ENCODE data around the gene MAJIN.

The MAJIN gene

GRCh38 chr11:65008873-65009272 is 37.0 kb upstream of the MAJIN start (continued):
- peak; percentile 42; the same call in 1 of the 2 replicates for TF ChIP-seq ZBTB11 (tag by site-specific recombination; conservative IDR thresholded peaks at IDR 0.05; ENCODE audit: low read depth)
- no peak for TF ChIP-seq ZNF560 (tag by site-specific recombination; IDR thresholded peaks at IDR 0.05; ENCODE audit: borderline replicate concordance)
- no peak for TF ChIP-seq ZSCAN30 (tag by site-specific recombination; IDR thresholded peaks at IDR 0.05)
- TF ChIP-seq ZNF37A (tag by site-specific recombination; IDR thresholded peaks at IDR 0.05) = no peak
- no peak for TF ChIP-seq ZNF558 (tag by site-specific recombination; IDR thresholded peaks at IDR 0.05)
- no peak for TF ChIP-seq KLF9 (tag by site-specific recombination; IDR thresholded peaks at IDR 0.05; ENCODE audit: low read depth)
- TF ChIP-seq ZNF621 (tag by site-specific recombination; IDR thresholded peaks at IDR 0.05) = no peak
- no peak for TF ChIP-seq ZNF660 (tag by site-specific recombination; IDR thresholded peaks at IDR 0.05)
- peak; percentile 56; the same call in 1 of the 2 replicates for TF ChIP-seq ZNF394 (tag by site-specific recombination; IDR thresholded peaks at IDR 0.05; ENCODE audit: borderline replicate concordance)
- TF ChIP-seq ZEB2 (tag by site-specific recombination; IDR thresholded peaks at IDR 0.05) = no peak
- no peak for TF ChIP-seq ZNF132 (tag by site-specific recombination; IDR thresholded peaks at IDR 0.05; ENCODE audit: borderline replicate concordance)
- no peak for TF ChIP-seq ZNF221 (tag by site-specific recombination; IDR thresholded peaks at IDR 0.05; ENCODE audit: borderline replicate concordance)
- TF ChIP-seq ZNF530 (tag by site-specific recombination; IDR thresholded peaks at IDR 0.05; ENCODE audit: low read depth) = no peak
- no peak for TF ChIP-seq ZNF350 (tag by site-specific recombination; IDR thresholded peaks at IDR 0.05)
- no peak for TF ChIP-seq ZNF18 (tag by site-specific recombination; IDR thresholded peaks at IDR 0.05)
- TF ChIP-seq ZNF426 (tag by site-specific recombination; IDR thresholded peaks at IDR 0.05) = peak; percentile 41
- TF ChIP-seq ZNF169 (tag by site-specific recombination; IDR thresholded peaks at IDR 0.05) = no peak
- TF ChIP-seq BCL6B (tag by site-specific recombination; IDR thresholded peaks at IDR 0.05) = no peak
- no peak for TF ChIP-seq PBX3 (CRISPR knock-in tag; IDR thresholded peaks at IDR 0.05)
- no peak for TF ChIP-seq ZNF549 (tag by site-specific recombination; IDR thresholded peaks at IDR 0.05)

- POLR2A ChIA-PET = no interaction called here
- no peak for TF ChIP-seq ZNF596 (tag by site-specific recombination; IDR thresholded peaks at IDR 0.05)
- no peak for TF ChIP-seq MYNN (tag by site-specific recombination; IDR thresholded peaks at IDR 0.05; ENCODE audit: borderline replicate concordance)
- no peak for TF ChIP-seq ZNF629 (tag by site-specific recombination; IDR thresholded peaks at IDR 0.05)
- TF ChIP-seq ZNF138 (tag by site-specific recombination; IDR thresholded peaks at IDR 0.05; ENCODE audit: borderline replicate concordance) = no peak
- TF ChIP-seq ZNF112 (tag by site-specific recombination; IDR thresholded peaks at IDR 0.05) = no peak
- no peak for TF ChIP-seq ZNF114 (tag by site-specific recombination; IDR thresholded peaks at IDR 0.05)
- TF ChIP-seq ZNF18 (tag by site-specific recombination; IDR thresholded peaks at IDR 0.05) = no peak
- TF ChIP-seq ZNF37A (tag by site-specific recombination; IDR thresholded peaks at IDR 0.05) = no peak
- TF ChIP-seq ZNF837 (tag by site-specific recombination; IDR thresholded peaks at IDR 0.05) = no peak
- no peak for TF ChIP-seq ZNF704 (tag by site-specific recombination; IDR thresholded peaks at IDR 0.05)
- TF ChIP-seq GLIS2 (tag by site-specific recombination; IDR thresholded peaks at IDR 0.05) = no peak
Measured at GRCh38 chr11:65008016-65008415, 36.1 kb upstream of the MAJIN start.

More at GRCh38 chr11:65008016-65008415, 36.1 kb upstream of the MAJIN start:
- CTCF ChIA-PET = no interaction called here
- no peaks in the 10 kb centered on the region for H3K36me3 ChIP-seq (ENCODE audit: control insufficient read depth in 2 of 2, insufficient read depth in 1 of 2, low read length in 2 of 2)
- no peaks in the 10 kb centered on the region for H3K9me3 ChIP-seq (ENCODE audit: control insufficient read depth, insufficient read depth, low read depth, low read length)
- H3K27ac ChIP-seq (ENCODE audit: extremely low read depth, low read depth, low read length) = no peak overlapping the region
- H3K4me3 ChIP-seq (ENCODE audit: low read depth, low read length) = no peak overlapping the region
- H3K4me1 ChIP-seq (ENCODE audit: control insufficient read depth, insufficient read depth, low read length) = no peaks in the 10 kb centered on the region

Data from HEK293 (cell line).